Measurements from ENCODE around the gene RND2. TPM values are rescaled to one million over a fixed set of nuclear protein-coding genes. Genes with fewer than 3 reads are reported as not detected.

The RND2 gene
- total and polyA plus RNA-seq, 2 experiments from 2014 or later = 18.5 to 22.9 TPM

DNA sequence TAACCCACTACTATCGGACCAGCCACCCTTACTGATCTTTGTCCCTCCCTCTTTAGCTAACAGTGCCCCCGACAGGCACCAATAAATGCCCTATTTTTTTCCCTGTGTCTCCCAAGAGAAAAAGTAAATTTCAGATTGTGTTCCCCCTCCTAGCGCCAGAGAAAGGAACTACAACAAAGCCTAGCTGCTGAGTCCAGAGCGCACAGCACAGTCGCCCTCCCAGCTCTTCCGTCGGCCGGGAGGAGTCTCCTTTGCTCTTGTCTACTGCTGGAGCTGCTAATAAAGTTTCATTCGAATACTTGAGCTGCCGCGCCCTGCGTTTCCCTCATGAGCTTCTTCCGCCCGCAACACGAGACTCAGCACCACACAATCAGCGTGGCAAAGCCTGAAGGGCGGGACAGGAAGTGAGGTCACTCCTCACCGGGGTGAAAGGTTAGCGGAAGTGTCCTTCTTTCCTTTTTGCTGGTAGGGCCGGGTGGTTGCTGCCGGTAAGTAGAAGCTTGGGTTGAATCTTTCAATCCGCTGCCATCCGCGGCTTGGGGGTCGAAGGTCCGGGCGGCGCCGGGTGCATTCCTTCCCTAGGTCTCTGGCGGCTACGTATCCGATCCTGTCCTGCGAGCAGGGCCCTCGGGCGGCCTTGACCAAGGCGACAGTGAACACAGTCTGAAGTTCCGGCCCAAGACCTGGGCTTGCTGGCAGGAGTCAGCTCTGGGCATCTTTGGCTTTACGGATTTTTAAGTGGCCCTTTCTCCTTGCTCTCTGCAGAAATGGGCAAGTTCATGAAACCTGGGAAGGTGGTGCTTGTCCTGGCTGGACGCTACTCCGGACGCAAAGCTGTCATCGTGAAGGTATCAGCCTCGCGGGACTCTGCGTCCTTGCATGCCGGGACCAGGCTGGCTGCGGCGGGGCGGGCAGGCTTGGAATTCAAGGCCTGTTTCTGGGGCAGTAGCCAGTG lies 26.8 kb upstream of the RND2 start, which contains the start of gene RPL27 (continued):
- TF ChIP-seq, protein P1, sequence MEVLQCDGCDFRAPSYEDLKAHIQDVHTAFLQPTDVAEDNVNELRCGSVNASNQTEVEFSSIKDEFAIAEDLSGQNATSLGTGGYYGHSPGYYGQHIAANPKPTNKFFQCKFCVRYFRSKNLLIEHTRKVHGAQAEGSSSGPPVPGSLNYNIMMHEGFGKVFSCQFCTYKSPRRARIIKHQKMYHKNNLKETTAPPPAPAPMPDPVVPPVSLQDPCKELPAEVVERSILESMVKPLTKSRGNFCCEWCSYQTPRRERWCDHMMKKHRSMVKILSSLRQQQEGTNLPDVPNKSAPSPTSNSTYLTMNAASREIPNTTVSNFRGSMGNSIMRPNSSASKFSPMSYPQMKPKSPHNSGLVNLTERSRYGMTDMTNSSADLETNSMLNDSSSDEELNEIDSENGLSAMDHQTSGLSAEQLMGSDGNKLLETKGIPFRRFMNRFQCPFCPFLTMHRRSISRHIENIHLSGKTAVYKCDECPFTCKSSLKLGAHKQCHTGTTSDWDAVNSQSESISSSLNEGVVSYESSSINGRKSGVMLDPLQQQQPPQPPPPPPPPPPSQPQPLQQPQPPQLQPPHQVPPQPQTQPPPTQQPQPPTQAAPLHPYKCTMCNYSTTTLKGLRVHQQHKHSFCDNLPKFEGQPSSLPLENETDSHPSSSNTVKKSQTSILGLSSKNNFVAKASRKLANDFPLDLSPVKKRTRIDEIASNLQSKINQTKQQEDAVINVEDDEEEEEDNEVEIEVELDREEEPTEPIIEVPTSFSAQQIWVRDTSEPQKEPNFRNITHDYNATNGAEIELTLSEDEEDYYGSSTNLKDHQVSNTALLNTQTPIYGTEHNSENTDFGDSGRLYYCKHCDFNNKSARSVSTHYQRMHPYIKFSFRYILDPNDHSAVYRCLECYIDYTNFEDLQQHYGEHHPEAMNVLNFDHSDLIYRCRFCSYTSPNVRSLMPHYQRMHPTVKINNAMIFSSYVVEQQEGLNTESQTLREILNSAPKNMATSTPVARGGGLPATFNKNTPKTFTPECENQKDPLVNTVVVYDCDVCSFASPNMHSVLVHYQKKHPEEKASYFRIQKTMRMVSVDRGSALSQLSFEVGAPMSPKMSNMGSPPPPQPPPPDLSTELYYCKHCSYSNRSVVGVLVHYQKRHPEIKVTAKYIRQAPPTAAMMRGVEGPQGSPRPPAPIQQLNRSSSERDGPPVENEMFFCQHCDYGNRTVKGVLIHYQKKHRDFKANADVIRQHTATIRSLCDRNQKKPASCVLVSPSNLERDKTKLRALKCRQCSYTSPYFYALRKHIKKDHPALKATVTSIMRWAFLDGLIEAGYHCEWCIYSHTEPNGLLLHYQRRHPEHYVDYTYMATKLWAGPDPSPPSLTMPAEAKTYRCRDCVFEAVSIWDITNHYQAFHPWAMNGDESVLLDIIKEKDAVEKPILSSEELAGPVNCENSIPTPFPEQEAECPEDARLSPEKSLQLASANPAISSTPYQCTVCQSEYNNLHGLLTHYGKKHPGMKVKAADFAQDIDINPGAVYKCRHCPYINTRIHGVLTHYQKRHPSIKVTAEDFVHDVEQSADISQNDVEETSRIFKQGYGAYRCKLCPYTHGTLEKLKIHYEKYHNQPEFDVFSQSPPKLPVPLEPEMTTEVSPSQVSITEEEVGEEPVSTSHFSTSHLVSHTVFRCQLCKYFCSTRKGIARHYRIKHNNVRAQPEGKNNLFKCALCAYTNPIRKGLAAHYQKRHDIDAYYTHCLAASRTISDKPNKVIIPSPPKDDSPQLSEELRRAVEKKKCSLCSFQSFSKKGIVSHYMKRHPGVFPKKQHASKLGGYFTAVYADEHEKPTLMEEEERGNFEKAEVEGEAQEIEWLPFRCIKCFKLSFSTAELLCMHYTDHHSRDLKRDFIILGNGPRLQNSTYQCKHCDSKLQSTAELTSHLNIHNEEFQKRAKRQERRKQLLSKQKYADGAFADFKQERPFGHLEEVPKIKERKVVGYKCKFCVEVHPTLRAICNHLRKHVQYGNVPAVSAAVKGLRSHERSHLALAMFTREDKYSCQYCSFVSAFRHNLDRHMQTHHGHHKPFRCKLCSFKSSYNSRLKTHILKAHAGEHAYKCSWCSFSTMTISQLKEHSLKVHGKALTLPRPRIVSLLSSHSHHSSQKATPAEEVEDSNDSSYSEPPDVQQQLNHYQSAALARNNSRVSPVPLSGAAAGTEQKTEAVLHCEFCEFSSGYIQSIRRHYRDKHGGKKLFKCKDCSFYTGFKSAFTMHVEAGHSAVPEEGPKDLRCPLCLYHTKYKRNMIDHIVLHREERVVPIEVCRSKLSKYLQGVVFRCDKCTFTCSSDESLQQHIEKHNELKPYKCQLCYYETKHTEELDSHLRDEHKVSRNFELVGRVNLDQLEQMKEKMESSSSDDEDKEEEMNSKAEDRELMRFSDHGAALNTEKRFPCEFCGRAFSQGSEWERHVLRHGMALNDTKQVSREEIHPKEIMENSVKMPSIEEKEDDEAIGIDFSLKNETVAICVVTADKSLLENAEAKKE (CRISPR knock-in tag; IDR thresholded peaks at IDR 0.05) = no peak
- TF ChIP-seq CREB1 (CRISPR knock-in tag; IDR thresholded peaks at IDR 0.05; ENCODE audit: low read depth) = peak; percentile 95

GRCh38 chr17:42999003-42999525 lies 26.0 kb upstream of the RND2 start:
- Histone ChIP-seq H4K20me1 (replicated peaks; ENCODE audit: insufficient read depth) (peaks cover 37% of the 10 kb centered on the region), H3K79me2 (replicated peaks; ENCODE audit: insufficient read depth) (peaks cover 21% of the 10 kb centered on the region), H3K36me3 (ENCODE audit: insufficient read depth) (peaks cover 50% of the 10 kb centered on the region), H3F3A (replicated peaks; ENCODE audit: low read depth) (peaks cover 56% of the 10 kb centered on the region), H2AFZ (no peak overlapping the region), H3K27ac (ENCODE audit: low read depth) (peak overlapping the region; percentile 88), H3K4me2 (peak overlapping the region; percentile 99), H3K4me3 (peak overlapping the region; percentile 73), H3K27me3 (ENCODE audit: insufficient read depth) (no peaks in the 10 kb centered on the region), H3K4me1 (ENCODE audit: insufficient read depth) (peaks cover 13% of the 10 kb centered on the region), H3K9me2 (ENCODE audit: insufficient read depth) (no peaks in the 10 kb centered on the region)
- Mint-ChIP-seq H3K4me3 (peak overlapping the region; percentile 98), H3K9me3 (no peaks in the 10 kb centered on the region), H3K4me1 (peaks cover 17% of the 10 kb centered on the region), H3K27ac (peak overlapping the region; percentile 99), H3K36me3 (ENCODE audit: low read depth) (peaks cover 61% of the 10 kb centered on the region), H3K27me3 (ENCODE audit: insufficient read depth, low read depth, poor library complexity) (peaks cover 28% of the 10 kb centered on the region)
- DNase-seq (ENCODE audit: low spot score) (no peak), ATAC-seq (no peak)
- TF ChIP-seq CREB1 (CRISPR knock-in tag; IDR thresholded peaks at IDR 0.05; ENCODE audit: low read depth) = no peak
- no peak for TF ChIP-seq ZNF114 (CRISPR knock-in tag; IDR thresholded peaks at IDR 0.05)
- TF ChIP-seq JUNB (IDR thresholded peaks at IDR 0.05; ENCODE audit: unreplicated experiment) = no peak
- TF ChIP-seq, protein P2, sequence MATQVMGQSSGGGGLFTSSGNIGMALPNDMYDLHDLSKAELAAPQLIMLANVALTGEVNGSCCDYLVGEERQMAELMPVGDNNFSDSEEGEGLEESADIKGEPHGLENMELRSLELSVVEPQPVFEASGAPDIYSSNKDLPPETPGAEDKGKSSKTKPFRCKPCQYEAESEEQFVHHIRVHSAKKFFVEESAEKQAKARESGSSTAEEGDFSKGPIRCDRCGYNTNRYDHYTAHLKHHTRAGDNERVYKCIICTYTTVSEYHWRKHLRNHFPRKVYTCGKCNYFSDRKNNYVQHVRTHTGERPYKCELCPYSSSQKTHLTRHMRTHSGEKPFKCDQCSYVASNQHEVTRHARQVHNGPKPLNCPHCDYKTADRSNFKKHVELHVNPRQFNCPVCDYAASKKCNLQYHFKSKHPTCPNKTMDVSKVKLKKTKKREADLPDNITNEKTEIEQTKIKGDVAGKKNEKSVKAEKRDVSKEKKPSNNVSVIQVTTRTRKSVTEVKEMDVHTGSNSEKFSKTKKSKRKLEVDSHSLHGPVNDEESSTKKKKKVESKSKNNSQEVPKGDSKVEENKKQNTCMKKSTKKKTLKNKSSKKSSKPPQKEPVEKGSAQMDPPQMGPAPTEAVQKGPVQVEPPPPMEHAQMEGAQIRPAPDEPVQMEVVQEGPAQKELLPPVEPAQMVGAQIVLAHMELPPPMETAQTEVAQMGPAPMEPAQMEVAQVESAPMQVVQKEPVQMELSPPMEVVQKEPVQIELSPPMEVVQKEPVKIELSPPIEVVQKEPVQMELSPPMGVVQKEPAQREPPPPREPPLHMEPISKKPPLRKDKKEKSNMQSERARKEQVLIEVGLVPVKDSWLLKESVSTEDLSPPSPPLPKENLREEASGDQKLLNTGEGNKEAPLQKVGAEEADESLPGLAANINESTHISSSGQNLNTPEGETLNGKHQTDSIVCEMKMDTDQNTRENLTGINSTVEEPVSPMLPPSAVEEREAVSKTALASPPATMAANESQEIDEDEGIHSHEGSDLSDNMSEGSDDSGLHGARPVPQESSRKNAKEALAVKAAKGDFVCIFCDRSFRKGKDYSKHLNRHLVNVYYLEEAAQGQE (IDR thresholded peaks at IDR 0.05; ENCODE audit: unreplicated experiment) = no peak
- no peak for TF ChIP-seq NANOG (IDR thresholded peaks at IDR 0.05; ENCODE audit: borderline replicate concordance)
- TF ChIP-seq POLR2AphosphoS5 (IDR thresholded peaks at IDR 0.05; ENCODE audit: low read depth) = no peak
- no peak for TF ChIP-seq EZH2 (IDR thresholded peaks at IDR 0.05; ENCODE audit: low read depth, unreplicated experiment)
- no peak for TF ChIP-seq ZNF331 (CRISPR knock-in tag; IDR thresholded peaks at IDR 0.05; ENCODE audit: low read depth)

Measured in GM23338 (cell line).